Fibroblast of lung (primary cell): Measurements from ENCODE around the gene HNRNPM. TPM values are rescaled to one million over a fixed set of nuclear protein-coding genes. Genes with fewer than 3 reads are reported as not detected.

Source experiments
- DNase-seq, 2 donors: peaks; one replicate each; pipeline versions ENCODE4 v3.0.0 to v3.0.0-alpha.2; 2010; ENCODE audit warnings: low read depth in 2 of 2
- H2AFZ ChIP-seq: 2 replicates; pipeline ENCODE4 v1.5.1; 2012; ENCODE audit warnings: low read length, control low read depth, inconsistent platforms
- H3K27ac ChIP-seq: 2 replicates; pipeline ENCODE4 v1.5.1; 2011; ENCODE audit warnings: low read length, control low read depth; ENCODE audit not compliant: insufficient read depth
- H3K27me3 ChIP-seq: 2 replicates; pipeline ENCODE4 v1.5.1; 2011; ENCODE audit warnings: mild to moderate bottlenecking, low read length; ENCODE audit not compliant: control insufficient read depth, insufficient read depth
- H3K36me3 ChIP-seq: 2 replicates; pipeline ENCODE4 v1.5.1; 2011; ENCODE audit warnings: low read length; ENCODE audit not compliant: control insufficient read depth, insufficient read depth
- H3K4me1 ChIP-seq: 2 replicates; pipeline ENCODE4 v1.5.1; 2011; ENCODE audit warnings: low read length; ENCODE audit not compliant: control insufficient read depth, insufficient read depth; ENCODE audit errors: extremely low read depth
- H3K4me2 ChIP-seq: 2 replicates; pipeline ENCODE4 v1.5.1; 2011; ENCODE audit warnings: low read length, control low read depth; ENCODE audit not compliant: insufficient read depth; ENCODE audit errors: extremely low read depth
- H3K4me3 ChIP-seq, 4 experiments: fragments of 200-600 bp in 1 of 4; sonication (generic) in 1 of 4; replicated peaks in 1 of 4; 2 replicates each; pipeline ENCODE4 v1.5.1; 2011 to 2016; ENCODE audit warnings: low read length in 4 of 4, low read depth in 3 of 4, mild to moderate bottlenecking in 3 of 4, control low read depth in 2 of 4, inconsistent platforms in 1 of 4, mixed read lengths in 1 of 4; ENCODE audit not compliant: insufficient read depth in 1 of 4; ENCODE audit errors: control extremely low read depth in 1 of 4
- H3K79me2 ChIP-seq: 2 replicates; pipeline ENCODE4 v1.5.1; 2012; ENCODE audit warnings: mild to moderate bottlenecking, low read length, inconsistent platforms; ENCODE audit not compliant: control insufficient read depth, insufficient read depth
- H3K9ac ChIP-seq: 2 replicates; pipeline ENCODE4 v1.5.1; 2011; ENCODE audit warnings: mild to moderate bottlenecking, low read length, control low read depth; ENCODE audit not compliant: insufficient read depth
- H3K9me3 ChIP-seq: 2 replicates; pipeline ENCODE4 v1.5.1; 2012; ENCODE audit warnings: low read depth, low read length; ENCODE audit not compliant: control insufficient read depth, insufficient read depth
- H4K20me1 ChIP-seq: 2 replicates; pipeline ENCODE4 v1.5.1; 2011; ENCODE audit warnings: low read length; ENCODE audit not compliant: control insufficient read depth, insufficient read depth; ENCODE audit errors: extremely low read depth
- EZH2 ChIP-seq: IDR thresholded peaks from 2 replicates; pipeline ENCODE4 v1.5.1; 2012; ENCODE audit warnings: low read length, control low read depth, mild to moderate bottlenecking; ENCODE audit errors: missing control alignments
- polyA plus RNA-seq, 2 donors: library from polyadenylated mRNA; depleted of rRNA in 1 of 2; stranded (reverse) in 1 of 2; unstranded in 1 of 2; fragments of >200 nt; gene quantifications; 2 replicates each; pipeline ENCODE4 v1.2.1, GENCODE V29; 2011 to 2012; ENCODE audit warnings: missing spikeins in 1 of 2
- total RNA-seq: library from RNA; depleted of rRNA; stranded (reverse); fragments of >200 nt; gene quantifications from 2 replicates; pipeline ENCODE4 v1.2.1, GENCODE V29; 2014
- TF ChIP-seq, protein P1 (sequence below), 2 donors: IDR thresholded peaks in 1 of 2; conservative IDR thresholded peaks in 1 of 2; 1 replicate in 1 of 2; 2 replicates in 1 of 2; pipeline ENCODE4 v1.5.1; 2011 to 2012; ENCODE audit warnings: low read length in 2 of 2, control low read depth in 1 of 2, inconsistent platforms in 1 of 2, low read depth in 1 of 2, mild to moderate bottlenecking in 1 of 2

Gene HNRNPM
- total and polyA plus RNA-seq, 2 donors (not counting 1 experiment from before 2014, with no cell fraction given) = 51.5 to 104 TPM

DNA sequence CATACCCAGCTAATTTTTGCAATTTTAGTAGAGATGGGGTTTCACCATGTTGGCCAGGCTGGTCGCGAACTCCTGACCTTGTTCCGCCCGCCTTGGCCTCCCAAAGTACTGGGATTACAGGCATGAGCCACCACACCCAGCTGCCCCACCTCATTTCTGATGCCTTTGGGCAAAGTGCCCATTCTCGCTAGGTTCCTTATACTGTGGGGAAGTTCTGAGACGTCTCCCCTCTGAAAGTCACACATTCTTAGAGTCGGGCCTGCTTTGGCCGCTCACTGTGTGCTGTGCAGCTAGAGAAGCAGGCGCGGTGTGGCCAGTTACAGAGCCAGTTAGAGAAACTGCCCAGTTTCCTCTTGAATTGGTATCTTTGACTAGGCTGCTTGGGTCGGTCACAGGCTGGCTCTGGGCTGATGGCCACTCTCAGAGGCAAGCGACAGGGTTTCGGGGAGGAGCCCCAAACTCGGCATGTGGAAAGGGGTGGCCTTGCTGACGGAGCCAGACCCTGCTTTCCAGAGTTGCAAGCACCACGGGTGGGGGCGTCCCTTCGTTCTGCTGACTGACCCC lies 39.6 kb downstream of the HNRNPM start:
- Histone ChIP-seq H3K9ac (no peak overlapping the region), H3K4me1 (no peaks in the 10 kb centered on the region), H2AFZ (no peak overlapping the region), H3K36me3 (peaks cover 36% of the 10 kb centered on the region), H3K79me2 (peaks cover 31% of the 10 kb centered on the region), H3K4me3 (no peak overlapping the region), H3K9me3 (no peaks in the 10 kb centered on the region), H4K20me1 (no peaks in the 10 kb centered on the region), H3K27ac (no peak overlapping the region), H3K4me2 (no peak overlapping the region), H3K27me3 (no peaks in the 10 kb centered on the region)
- TF ChIP-seq EZH2 = no peak
- TF ChIP-seq, protein P1, sequence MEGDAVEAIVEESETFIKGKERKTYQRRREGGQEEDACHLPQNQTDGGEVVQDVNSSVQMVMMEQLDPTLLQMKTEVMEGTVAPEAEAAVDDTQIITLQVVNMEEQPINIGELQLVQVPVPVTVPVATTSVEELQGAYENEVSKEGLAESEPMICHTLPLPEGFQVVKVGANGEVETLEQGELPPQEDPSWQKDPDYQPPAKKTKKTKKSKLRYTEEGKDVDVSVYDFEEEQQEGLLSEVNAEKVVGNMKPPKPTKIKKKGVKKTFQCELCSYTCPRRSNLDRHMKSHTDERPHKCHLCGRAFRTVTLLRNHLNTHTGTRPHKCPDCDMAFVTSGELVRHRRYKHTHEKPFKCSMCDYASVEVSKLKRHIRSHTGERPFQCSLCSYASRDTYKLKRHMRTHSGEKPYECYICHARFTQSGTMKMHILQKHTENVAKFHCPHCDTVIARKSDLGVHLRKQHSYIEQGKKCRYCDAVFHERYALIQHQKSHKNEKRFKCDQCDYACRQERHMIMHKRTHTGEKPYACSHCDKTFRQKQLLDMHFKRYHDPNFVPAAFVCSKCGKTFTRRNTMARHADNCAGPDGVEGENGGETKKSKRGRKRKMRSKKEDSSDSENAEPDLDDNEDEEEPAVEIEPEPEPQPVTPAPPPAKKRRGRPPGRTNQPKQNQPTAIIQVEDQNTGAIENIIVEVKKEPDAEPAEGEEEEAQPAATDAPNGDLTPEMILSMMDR (conservative IDR thresholded peaks at IDR 0.05 in 1 of 2, IDR thresholded peaks at IDR 0.05 in 1 of 2; ENCODE audit: low read depth in 1 of 2, low read length in 2 of 2) = no peak
- DNase-seq = no peak

DNA sequence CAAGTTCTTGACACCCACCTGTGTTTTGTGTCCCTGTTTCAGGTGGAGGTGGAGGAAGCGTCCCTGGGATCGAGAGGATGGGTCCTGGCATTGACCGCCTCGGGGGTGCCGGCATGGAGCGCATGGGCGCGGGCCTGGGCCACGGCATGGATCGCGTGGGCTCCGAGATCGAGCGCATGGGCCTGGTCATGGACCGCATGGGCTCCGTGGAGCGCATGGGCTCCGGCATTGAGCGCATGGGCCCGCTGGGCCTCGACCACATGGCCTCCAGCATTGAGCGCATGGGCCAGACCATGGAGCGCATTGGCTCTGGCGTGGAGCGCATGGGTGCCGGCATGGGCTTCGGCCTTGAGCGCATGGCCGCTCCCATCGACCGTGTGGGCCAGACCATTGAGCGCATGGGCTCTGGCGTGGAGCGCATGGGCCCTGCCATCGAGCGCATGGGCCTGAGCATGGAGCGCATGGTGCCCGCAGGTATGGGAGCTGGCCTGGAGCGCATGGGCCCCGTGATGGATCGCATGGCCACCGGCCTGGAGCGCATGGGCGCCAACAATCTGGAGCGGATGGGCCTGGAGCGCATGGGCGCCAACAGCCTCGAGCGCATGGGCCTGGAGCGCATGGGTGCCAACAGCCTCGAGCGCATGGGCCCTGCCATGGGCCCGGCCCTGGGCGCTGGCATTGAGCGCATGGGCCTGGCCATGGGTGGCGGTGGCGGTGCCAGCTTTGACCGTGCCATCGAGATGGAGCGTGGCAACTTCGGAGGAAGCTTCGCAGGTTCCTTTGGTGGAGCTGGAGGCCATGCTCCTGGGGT lies 41.0 kb downstream of the HNRNPM start:
- no peak for DNase-seq
- H3K36me3 ChIP-seq = peaks cover 36% of the 10 kb centered on the region
- H3K9ac ChIP-seq = no peak overlapping the region
- H4K20me1 ChIP-seq = no peaks in the 10 kb centered on the region
- H3K4me2 ChIP-seq = no peak overlapping the region
- no peak overlapping the region for H3K27ac ChIP-seq
- no peaks in the 10 kb centered on the region for H3K27me3 ChIP-seq
- H3K4me1 ChIP-seq = no peaks in the 10 kb centered on the region
- no peak overlapping the region for H2AFZ ChIP-seq
- no peak overlapping the region for H3K4me3 ChIP-seq
- no peaks in the 10 kb centered on the region for H3K9me3 ChIP-seq
- TF ChIP-seq, protein P1 (conservative IDR thresholded peaks at IDR 0.05 in 1 of 2, IDR thresholded peaks at IDR 0.05 in 1 of 2; ENCODE audit: low read depth in 1 of 2, low read length in 2 of 2) = no peak
- no peak for TF ChIP-seq EZH2
- peaks cover 24% of the 10 kb centered on the region for H3K79me2 ChIP-seq

DNA sequence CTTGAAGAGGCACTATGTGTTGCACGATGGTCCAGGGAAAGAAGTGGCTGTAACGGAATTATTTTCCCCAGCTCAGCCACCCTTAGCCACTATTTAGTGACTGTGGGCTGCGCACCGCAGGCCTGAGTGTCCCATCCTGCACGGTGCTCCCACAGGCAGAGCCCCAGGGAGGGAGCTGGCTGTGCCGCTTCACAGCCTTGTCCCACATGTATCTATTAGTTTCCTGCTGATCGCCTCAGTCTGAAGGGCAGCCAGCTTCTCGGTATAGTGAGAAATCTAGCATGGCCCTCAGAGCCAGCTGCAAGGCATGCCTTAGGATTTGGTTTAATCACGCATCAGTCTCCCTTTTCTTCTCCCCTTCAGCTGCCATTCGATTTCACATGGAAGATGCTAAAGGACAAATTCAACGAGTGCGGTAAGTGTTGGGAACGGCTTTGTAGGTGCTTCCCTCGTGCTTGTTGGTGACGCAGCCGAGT lies 41.9 kb downstream of the HNRNPM start:
- H3K36me3 ChIP-seq = peaks cover 36% of the 10 kb centered on the region
- no peaks in the 10 kb centered on the region for H4K20me1 ChIP-seq

More for the DNA sequence above, 41.9 kb downstream of the HNRNPM start:
- Histone ChIP-seq H3K9ac (no peak overlapping the region), H3K27me3 (no peaks in the 10 kb centered on the region), H3K9me3 (no peaks in the 10 kb centered on the region), H3K4me3 (no peak overlapping the region), H3K4me2 (no peak overlapping the region), H3K27ac (no peak overlapping the region), H2AFZ (no peak overlapping the region), H3K79me2 (peaks cover 15% of the 10 kb centered on the region), H3K4me1 (no peaks in the 10 kb centered on the region)
- TF ChIP-seq, protein P1 (conservative IDR thresholded peaks at IDR 0.05 in 1 of 2, IDR thresholded peaks at IDR 0.05 in 1 of 2; ENCODE audit: low read depth in 1 of 2, low read length in 2 of 2) = no peak
- TF ChIP-seq EZH2 = no peak
- DNase-seq = no peak
